CD4-positive, alpha-beta T cell (primary cell): ENCODE measurements around the gene FDX2. TPM values are rescaled to one million over a fixed set of nuclear protein-coding genes. Genes with fewer than 3 reads are reported as not detected.

Experiments used
- ATAC-seq: fragments of 200-7000 bp; cut with Tn5 transposase; one replicate; pipeline ENCODE4 v1.10.0; 2022; ENCODE audit warnings: mild to moderate bottlenecking; ENCODE audit not compliant: poor library complexity
- CTCF ChIA-PET: fragments of 350-600 bp; sonication (Branson Sonifier 250); formaldehyde crosslinking; loops from one replicate; lab custom pipeline; 2021; ENCODE audit warnings: antibody characterized with exemption, inconsistent platforms; lab: Charles Lee
- POLR2A ChIA-PET: fragments of 350-600 bp; sonication (Branson Sonifier 250); formaldehyde crosslinking; loops from one replicate; lab custom pipeline; 2021; ENCODE audit warnings: antibody characterized with exemption, inconsistent platforms; lab: Charles Lee
- DNase-seq, 14 experiments: peaks; one replicate each; pipeline ENCODE4 v3.0.0-alpha.2; 2013 to 2020; ENCODE audit warnings: mixed read lengths in 2 of 14
- H3K27ac ChIP-seq, 2 donors: one replicate each; pipeline versions ENCODE4 v1.5.1 to v1.7.0; 2013; ENCODE audit warnings: low read length in 2 of 2, low read depth in 1 of 2, mild to moderate bottlenecking in 1 of 2
- H3K27me3 ChIP-seq, 2 experiments: 1 replicate in 1 of 2; 2 replicates in 1 of 2; pipeline versions ENCODE4 v1.6.1 to v1.7.0; 2013; ENCODE audit warnings: low read length in 2 of 2, control low read depth in 1 of 2, mild to moderate bottlenecking in 1 of 2, moderate library complexity in 1 of 2; ENCODE audit not compliant: insufficient read depth in 2 of 2, control insufficient read depth in 1 of 2
- H3K36me3 ChIP-seq: one replicate; pipeline ENCODE4 v1.6.1; 2013; ENCODE audit warnings: low read length, control low read depth; ENCODE audit not compliant: insufficient read depth
- H3K4me1 ChIP-seq: one replicate; pipeline ENCODE4 v1.6.1; 2013; ENCODE audit warnings: low read length, control low read depth; ENCODE audit not compliant: insufficient read depth
- H3K4me3 ChIP-seq: one replicate; pipeline ENCODE4 v1.5.1; 2013; ENCODE audit warnings: mild to moderate bottlenecking, low read length, moderate library complexity
- H3K9me3 ChIP-seq, 2 experiments: 1 replicate in 1 of 2; 2 replicates in 1 of 2; pipeline versions ENCODE4 v1.6.1 to v1.7.0; 2013; ENCODE audit warnings: low read length in 2 of 2, mild to moderate bottlenecking in 2 of 2, control low read depth in 1 of 2, moderate library complexity in 1 of 2; ENCODE audit not compliant: control insufficient read depth in 1 of 2, insufficient read depth in 1 of 2
- H3K27ac Mint-ChIP-seq: one replicate; pipeline ENCODE4 v1.8.0; 2020; ENCODE audit warnings: mixed read lengths
- H3K27me3 Mint-ChIP-seq: one replicate; pipeline ENCODE4 v1.8.0; 2021; ENCODE audit warnings: mixed read lengths
- H3K36me3 Mint-ChIP-seq: one replicate; pipeline ENCODE4 v1.8.0; 2021; ENCODE audit warnings: low read depth, mixed read lengths
- H3K4me1 Mint-ChIP-seq: one replicate; pipeline ENCODE4 v1.8.0; 2021; ENCODE audit warnings: low read depth, mixed read lengths
- H3K4me3 Mint-ChIP-seq: one replicate; pipeline ENCODE4 v1.8.0; 2020; ENCODE audit warnings: mild to moderate bottlenecking, mixed read lengths
- H3K9me3 Mint-ChIP-seq: one replicate; pipeline ENCODE4 v1.8.0; 2020; ENCODE audit warnings: mixed read lengths
- CTCF ChIP-seq: fragments of 200-600 bp; IDR thresholded peaks from one replicate; pipeline ENCODE4 v1.8.0; 2022; ENCODE audit warnings: antibody characterized with exemption, mild to moderate bottlenecking
- intact Hi-C, 2 experiments: fragments of 100-400 bp; cut with DNase I in 1 of 2; cut with micrococcal nuclease in 1 of 2; formaldehyde crosslinking; loops; one replicate each; pipeline versions ENCODE4 v1.15.1 to v1.9.0; 2023 to 2025; cut with DNase I, micrococcal nuclease
- polyA plus RNA-seq, 2 donors: library from polyadenylated mRNA; unstranded; fragments of 120-200 nt; gene quantifications; one replicate each; pipeline ENCODE4 v1.2.1, GENCODE V29; 2013
- total RNA-seq, 174 experiments: library from RNA in 2 of 174; stranded (reverse) in 2 of 174; gene quantifications; one replicate each; pipeline ENCODE4 v1.2.3 and lab custom pipeline; 2021 to 2026

FDX2 gene
- total RNA-seq (1 to 10 TPM; 1.2 to 1.9 TPM), total RNA-seq (lab: John Stamatoyannopoulos, UW) (0 to 0.61 (median 0.08) reads per million in 172 experiments)
- polyA plus RNA-seq (2013, experiment 1 of 2), result 8.5 TPM
- polyA plus RNA-seq (2013, experiment 2 of 2), result 9.9 TPM

GRCh38 chr19:10315335-10316214 lies at the start of gene FDX2:
Gene FDX2, minus strand, starts transcription at chr19:10316015. Its CDS starts 19 bp downstream, at chr19:10315996.
- H3K27me3 ChIP-seq, result no peaks in the 10 kb centered on the region
- peaks cover 47% of the 10 kb centered on the region for H3K36me3 Mint-ChIP-seq
- TF ChIP-seq CTCF, result no peak
- H3K4me3 ChIP-seq, result peak within 1 kb of the TSS; percentile 79
- DNase-seq (peak; percentile 84 to 95 (median 88)), ATAC-seq (peak; percentile 93)
- H3K4me3 Mint-ChIP-seq, result peak within 1 kb of the TSS; percentile 72
- no peaks in the 10 kb centered on the region for H3K27me3 Mint-ChIP-seq
- H3K36me3 ChIP-seq, result peaks cover 34% of the 10 kb centered on the region
- peak within 1 kb of the TSS in 1 of 2 donors; percentile 35 for H3K27ac ChIP-seq
- CTCF ChIA-PET, result interaction anchor here (0.6 to 1.0 kb wide), 3 partner anchors 46 to 101 kb away, joined by 3 to 5 read pairs (median 4); no protein-coding TSS in a partner anchor
- no peaks in the 10 kb centered on the region for H3K9me3 Mint-ChIP-seq
- peaks cover 19% of the 10 kb centered on the region for H3K4me1 ChIP-seq
- H3K9me3 ChIP-seq, result no peaks in the 10 kb centered on the region
- peaks cover 17% of the 10 kb centered on the region for H3K4me1 Mint-ChIP-seq
- peak within 1 kb of the TSS; percentile 70 for H3K27ac Mint-ChIP-seq
- intact Hi-C loops, result loop anchor here in 1 of 2 experiments (1.0 to 5.0 kb wide), 3 partner anchors 18 to 67 kb away; partner anchors contain the start of genes ICAM1, RAVER1 and TYK2
- POLR2A ChIA-PET, result interaction anchor here (0.6 to 2.3 kb wide), 4 partner anchors 18 to 89 kb away, joined by 4 to 8 read pairs (median 5); partner anchors contain the start of genes ICAM1 and RAVER1

DNA sequence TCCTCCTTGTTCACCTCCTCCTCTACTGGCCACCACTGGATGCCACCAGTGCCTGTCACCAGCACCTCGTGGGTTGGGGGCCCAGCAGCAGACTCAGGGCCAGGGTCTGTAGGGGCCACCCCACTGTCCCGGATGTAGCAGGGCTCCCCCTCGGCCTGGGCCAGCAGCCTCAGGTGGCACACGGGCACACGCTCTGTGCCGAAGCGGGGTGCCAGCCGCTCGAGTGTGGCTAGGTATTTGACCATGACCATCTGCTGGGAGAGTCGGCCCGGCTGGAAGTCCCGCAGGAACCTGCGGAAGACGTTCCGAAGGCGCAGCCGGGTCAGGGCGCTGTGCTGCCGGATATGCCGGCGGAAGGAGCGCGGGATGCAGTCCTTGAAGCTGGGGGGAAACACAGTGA lies 49.7 kb upstream of the FDX2 start:
- intact Hi-C loops, result no loop called here
- CTCF ChIA-PET, result no interaction called here
- no peaks in the 10 kb centered on the region for H3K4me1 Mint-ChIP-seq

GRCh38 chr19:10364644-10365043 lies 48.8 kb upstream of the FDX2 start:
- Mint-ChIP-seq H3K4me3 (no peak overlapping the region), H3K27ac (no peak overlapping the region), H3K4me1 (no peaks in the 10 kb centered on the region), H3K9me3 (no peaks in the 10 kb centered on the region), H3K36me3 (peaks cover 83% of the 10 kb centered on the region), H3K27me3 (no peaks in the 10 kb centered on the region)
- no peaks in the 10 kb centered on the region for H3K27me3 ChIP-seq
- DNase-seq (no peak), ATAC-seq (no peak)
- intact Hi-C loops, result no loop called here
- CTCF ChIA-PET, result no interaction called here
- POLR2A ChIA-PET, result no interaction called here
- TF ChIP-seq CTCF, result no peak
- H3K4me3 ChIP-seq, result no peak overlapping the region
- no peaks in the 10 kb centered on the region for H3K9me3 ChIP-seq
- H3K27ac ChIP-seq, result no peak overlapping the region
- H3K4me1 ChIP-seq, result no peaks in the 10 kb centered on the region
- H3K36me3 ChIP-seq, result peaks cover 82% of the 10 kb centered on the region

More for the DNA sequence above, 49.7 kb upstream of the FDX2 start:
- H3K4me1 ChIP-seq, result no peaks in the 10 kb centered on the region
- no peak overlapping the region for H3K4me3 ChIP-seq
- DNase-seq (no peak), ATAC-seq (no peak)
- Mint-ChIP-seq H3K27me3 (no peaks in the 10 kb centered on the region), H3K9me3 (no peaks in the 10 kb centered on the region), H3K36me3 (peaks cover 81% of the 10 kb centered on the region), H3K27ac (no peak overlapping the region), H3K4me3 (no peak overlapping the region)
- POLR2A ChIA-PET, result no interaction called here
- H3K9me3 ChIP-seq, result no peaks in the 10 kb centered on the region
- no peaks in the 10 kb centered on the region for H3K27me3 ChIP-seq
- no peak overlapping the region for H3K27ac ChIP-seq
- no peak for TF ChIP-seq CTCF
- peaks cover 80% of the 10 kb centered on the region for H3K36me3 ChIP-seq
